Upper lobe of left lung (tissue), 4 donors: Measurements from ENCODE around the gene ANKFN1.

Source experiments
- POLR2A ChIP-seq, 4 donors: fragments of 450-650 bp; IDR thresholded peaks; one replicate each; pipeline ENCODE4 v1.5.1; 2016 to 2017; ENCODE audit warnings: antibody characterized with exemption in 4 of 4, mild to moderate bottlenecking in 2 of 4
- TF ChIP-seq, protein P1 (sequence below), 6 experiments: fragments of 450-650 bp in 4 of 6; fragments of 200-600 bp in 2 of 6; sonication (generic) in 2 of 6; IDR thresholded peaks; one replicate each; pipeline ENCODE4 v1.5.1; 2016 to 2019; ENCODE audit warnings: antibody characterized with exemption in 6 of 6

DNA sequence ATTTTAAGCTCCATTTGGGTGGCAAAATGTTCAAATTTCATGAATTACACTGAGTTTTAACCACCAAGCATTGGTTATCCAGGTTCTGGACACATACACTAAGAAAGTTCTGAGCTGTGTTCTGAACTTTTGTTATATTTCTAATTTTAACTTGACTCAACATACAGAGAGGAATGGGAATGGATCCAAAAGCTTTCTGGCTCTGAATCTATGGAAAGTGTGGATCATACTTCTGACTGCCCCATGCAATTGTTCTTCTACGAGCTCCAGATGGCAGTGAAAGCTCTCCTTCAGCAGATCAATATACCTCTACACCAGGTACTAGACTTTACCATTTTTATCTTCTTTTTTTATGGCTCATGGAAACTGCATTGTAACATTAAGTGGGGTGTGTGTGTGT is 327.2 kb downstream of the ANKFN1 start:
- TF ChIP-seq, protein P1, sequence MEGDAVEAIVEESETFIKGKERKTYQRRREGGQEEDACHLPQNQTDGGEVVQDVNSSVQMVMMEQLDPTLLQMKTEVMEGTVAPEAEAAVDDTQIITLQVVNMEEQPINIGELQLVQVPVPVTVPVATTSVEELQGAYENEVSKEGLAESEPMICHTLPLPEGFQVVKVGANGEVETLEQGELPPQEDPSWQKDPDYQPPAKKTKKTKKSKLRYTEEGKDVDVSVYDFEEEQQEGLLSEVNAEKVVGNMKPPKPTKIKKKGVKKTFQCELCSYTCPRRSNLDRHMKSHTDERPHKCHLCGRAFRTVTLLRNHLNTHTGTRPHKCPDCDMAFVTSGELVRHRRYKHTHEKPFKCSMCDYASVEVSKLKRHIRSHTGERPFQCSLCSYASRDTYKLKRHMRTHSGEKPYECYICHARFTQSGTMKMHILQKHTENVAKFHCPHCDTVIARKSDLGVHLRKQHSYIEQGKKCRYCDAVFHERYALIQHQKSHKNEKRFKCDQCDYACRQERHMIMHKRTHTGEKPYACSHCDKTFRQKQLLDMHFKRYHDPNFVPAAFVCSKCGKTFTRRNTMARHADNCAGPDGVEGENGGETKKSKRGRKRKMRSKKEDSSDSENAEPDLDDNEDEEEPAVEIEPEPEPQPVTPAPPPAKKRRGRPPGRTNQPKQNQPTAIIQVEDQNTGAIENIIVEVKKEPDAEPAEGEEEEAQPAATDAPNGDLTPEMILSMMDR (IDR thresholded peaks at IDR 0.05): no peak
- no peak for TF ChIP-seq POLR2A (IDR thresholded peaks at IDR 0.05)
